SK-N-SH treated with all-trans-retinoic acid at 6 μM for 48 hours (cell line): ENCODE data around the gene MRPS18B.

Experiments used
- ATAC-seq: fragments of 200-7000 bp; cut with Tn5 transposase; 3 replicates; pipeline ENCODE4 v1.9.1; 2020; ENCODE audit warnings: mild to moderate bottlenecking, moderate library complexity
- BACH2 ChIP-seq: fragments of 250-450 bp; sonication (Bioruptor Pico); IDR thresholded peaks from 2 replicates; pipeline ENCODE4 v1.9.0; 2021; ENCODE audit warnings: mild to moderate bottlenecking, borderline replicate concordance
- CSDC2 ChIP-seq: fragments of 250-450 bp; sonication (Bioruptor Pico); IDR thresholded peaks from 2 replicates; pipeline ENCODE4 v1.5.0; 2020; ENCODE audit warnings: mild to moderate bottlenecking, moderate library complexity
- GLIS3 ChIP-seq: fragments of 250-450 bp; sonication (Bioruptor Pico); IDR thresholded peaks from 2 replicates; pipeline ENCODE4 v1.5.0; 2020; ENCODE audit warnings: mild to moderate bottlenecking, moderate library complexity
- ISL1 ChIP-seq: fragments of 250-450 bp; sonication (Bioruptor Pico); IDR thresholded peaks from 2 replicates; pipeline ENCODE4 v2.1.2; 2022; ENCODE audit warnings: mild to moderate bottlenecking, moderate library complexity
- OSR1 ChIP-seq: fragments of 250-450 bp; sonication (Bioruptor Pico); IDR thresholded peaks from 2 replicates; pipeline ENCODE4 v1.8.0; 2022; ENCODE audit warnings: moderate library complexity, mild to moderate bottlenecking, inconsistent platforms
- PPARA ChIP-seq: fragments of 250-450 bp; sonication (Bioruptor Pico); IDR thresholded peaks from 2 replicates; pipeline ENCODE4 v1.5.0; 2020; ENCODE audit warnings: mild to moderate bottlenecking, borderline replicate concordance
- RARB ChIP-seq: fragments of 250-450 bp; sonication (Bioruptor Pico); IDR thresholded peaks from 2 replicates; pipeline ENCODE4 v1.8.0; 2021; ENCODE audit warnings: mild to moderate bottlenecking, moderate library complexity
- SNAI2 ChIP-seq: fragments of 250-450 bp; sonication (Bioruptor Pico); IDR thresholded peaks from 2 replicates; pipeline ENCODE4 v1.5.0; 2020; ENCODE audit warnings: mild to moderate bottlenecking, moderate library complexity
- TOX ChIP-seq: fragments of 250-450 bp; sonication (Bioruptor Pico); IDR thresholded peaks from 2 replicates; pipeline ENCODE4 v1.8.0; 2021; ENCODE audit warnings: mild to moderate bottlenecking, moderate library complexity, borderline replicate concordance
- ZFP3 ChIP-seq: fragments of 250-450 bp; sonication (Bioruptor Pico); IDR thresholded peaks from 2 replicates; pipeline ENCODE4 v1.5.0; 2020; ENCODE audit warnings: mild to moderate bottlenecking, moderate library complexity
- ZFP30 ChIP-seq: fragments of 450-650 bp; formaldehyde crosslinking; IDR thresholded peaks from 2 replicates; pipeline ENCODE4 v1.5.0; 2022; ENCODE audit warnings: mild to moderate bottlenecking, moderate library complexity
- ZNF565 ChIP-seq: fragments of 450-650 bp; formaldehyde crosslinking; conservative IDR thresholded peaks from 2 replicates; pipeline ENCODE4 v1.5.0; 2020; ENCODE audit warnings: low read depth, mild to moderate bottlenecking, moderate library complexity
- ZNF70 ChIP-seq: fragments of 450-650 bp; formaldehyde crosslinking; IDR thresholded peaks from 2 replicates; pipeline ENCODE4 v1.5.0; 2020; ENCODE audit warnings: mild to moderate bottlenecking, moderate library complexity
- ZNF8 ChIP-seq: fragments of 450-650 bp; formaldehyde crosslinking; IDR thresholded peaks from 2 replicates; pipeline ENCODE4 v1.5.0; 2020; ENCODE audit warnings: mild to moderate bottlenecking, moderate library complexity
- TF ChIP-seq, protein P1 (sequence below): fragments of 250-450 bp; sonication (Bioruptor Pico); IDR thresholded peaks from 2 replicates; pipeline ENCODE4 v1.5.1; 2021; ENCODE audit warnings: mild to moderate bottlenecking, moderate library complexity
- TF ChIP-seq, protein P2 (sequence below): fragments of 250-450 bp; sonication (Bioruptor Pico); IDR thresholded peaks from 2 replicates; pipeline ENCODE4 v1.5.1; 2020; ENCODE audit warnings: low read depth, mild to moderate bottlenecking, moderate library complexity
- TF ChIP-seq, protein P3 (sequence below): fragments of 250-450 bp; sonication (Bioruptor Pico); IDR thresholded peaks from 2 replicates; pipeline ENCODE4 v1.8.0; 2021; ENCODE audit warnings: low read depth, mild to moderate bottlenecking, moderate library complexity, borderline replicate concordance
- TF ChIP-seq, protein P4 (sequence below): fragments of 250-450 bp; sonication (Bioruptor Pico); IDR thresholded peaks from 2 replicates; pipeline ENCODE4 v1.8.0; 2020; ENCODE audit warnings: mild to moderate bottlenecking, moderate library complexity, borderline replicate concordance
- TF ChIP-seq, protein P5 (sequence below): fragments of 250-450 bp; sonication (Bioruptor Pico); IDR thresholded peaks from 2 replicates; pipeline ENCODE4 v1.5.0; 2020; ENCODE audit warnings: mild to moderate bottlenecking, moderate library complexity

MRPS18B gene

DNA sequence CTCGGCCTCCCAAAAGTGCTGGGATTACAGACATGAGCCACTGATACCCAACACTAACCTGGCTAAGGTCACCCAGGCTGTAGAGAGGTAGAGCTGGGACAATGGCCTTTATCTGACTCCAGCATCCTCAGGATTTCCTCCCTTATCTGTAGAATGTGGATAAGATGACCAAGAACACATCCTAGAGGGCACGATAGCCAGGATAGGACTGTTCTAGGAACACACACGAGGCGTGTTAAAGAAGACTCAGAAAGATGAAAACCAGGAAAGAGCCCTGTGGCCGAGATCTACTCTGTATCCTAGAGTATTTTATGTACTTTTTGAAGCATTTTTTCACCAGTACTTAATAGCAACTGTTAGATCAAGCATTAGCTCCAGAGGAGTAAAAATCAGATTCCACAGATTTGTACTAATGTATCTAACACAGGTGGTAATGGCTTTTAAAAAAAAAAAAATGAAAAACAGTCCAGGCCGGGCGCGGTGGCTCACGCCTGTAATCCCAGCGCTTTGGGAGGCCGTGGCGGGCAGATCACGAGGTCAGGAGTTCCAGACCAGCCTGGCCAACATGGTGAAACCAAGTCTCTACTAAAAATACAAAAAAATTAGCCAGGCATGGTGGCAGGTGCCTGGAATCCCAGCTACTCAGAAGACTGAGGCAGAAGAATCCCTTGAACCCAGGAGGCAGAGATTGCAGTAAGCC lies 17.9 kb upstream of the MRPS18B start:
- no peak for ATAC-seq
- TF ChIP-seq BACH2 (CRISPR knock-in tag) (no peak), ISL1 (CRISPR knock-in tag) (no peak)
- TF ChIP-seq, protein P1, sequence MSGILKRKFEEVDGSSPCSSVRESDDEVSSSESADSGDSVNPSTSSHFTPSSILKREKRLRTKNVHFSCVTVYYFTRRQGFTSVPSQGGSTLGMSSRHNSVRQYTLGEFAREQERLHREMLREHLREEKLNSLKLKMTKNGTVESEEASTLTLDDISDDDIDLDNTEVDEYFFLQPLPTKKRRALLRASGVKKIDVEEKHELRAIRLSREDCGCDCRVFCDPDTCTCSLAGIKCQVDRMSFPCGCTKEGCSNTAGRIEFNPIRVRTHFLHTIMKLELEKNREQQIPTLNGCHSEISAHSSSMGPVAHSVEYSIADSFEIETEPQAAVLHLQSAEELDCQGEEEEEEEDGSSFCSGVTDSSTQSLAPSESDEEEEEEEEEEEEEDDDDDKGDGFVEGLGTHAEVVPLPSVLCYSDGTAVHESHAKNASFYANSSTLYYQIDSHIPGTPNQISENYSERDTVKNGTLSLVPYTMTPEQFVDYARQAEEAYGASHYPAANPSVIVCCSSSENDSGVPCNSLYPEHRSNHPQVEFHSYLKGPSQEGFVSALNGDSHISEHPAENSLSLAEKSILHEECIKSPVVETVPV (CRISPR knock-in tag): no peak
- TF ChIP-seq, protein P2, sequence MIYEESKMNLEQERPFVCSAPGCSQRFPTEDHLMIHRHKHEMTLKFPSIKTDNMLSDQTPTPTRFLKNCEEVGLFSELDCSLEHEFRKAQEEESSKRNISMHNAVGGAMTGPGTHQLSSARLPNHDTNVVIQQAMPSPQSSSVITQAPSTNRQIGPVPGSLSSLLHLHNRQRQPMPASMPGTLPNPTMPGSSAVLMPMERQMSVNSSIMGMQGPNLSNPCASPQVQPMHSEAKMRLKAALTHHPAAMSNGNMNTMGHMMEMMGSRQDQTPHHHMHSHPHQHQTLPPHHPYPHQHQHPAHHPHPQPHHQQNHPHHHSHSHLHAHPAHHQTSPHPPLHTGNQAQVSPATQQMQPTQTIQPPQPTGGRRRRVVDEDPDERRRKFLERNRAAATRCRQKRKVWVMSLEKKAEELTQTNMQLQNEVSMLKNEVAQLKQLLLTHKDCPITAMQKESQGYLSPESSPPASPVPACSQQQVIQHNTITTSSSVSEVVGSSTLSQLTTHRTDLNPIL (CRISPR knock-in tag): no peak

DNA sequence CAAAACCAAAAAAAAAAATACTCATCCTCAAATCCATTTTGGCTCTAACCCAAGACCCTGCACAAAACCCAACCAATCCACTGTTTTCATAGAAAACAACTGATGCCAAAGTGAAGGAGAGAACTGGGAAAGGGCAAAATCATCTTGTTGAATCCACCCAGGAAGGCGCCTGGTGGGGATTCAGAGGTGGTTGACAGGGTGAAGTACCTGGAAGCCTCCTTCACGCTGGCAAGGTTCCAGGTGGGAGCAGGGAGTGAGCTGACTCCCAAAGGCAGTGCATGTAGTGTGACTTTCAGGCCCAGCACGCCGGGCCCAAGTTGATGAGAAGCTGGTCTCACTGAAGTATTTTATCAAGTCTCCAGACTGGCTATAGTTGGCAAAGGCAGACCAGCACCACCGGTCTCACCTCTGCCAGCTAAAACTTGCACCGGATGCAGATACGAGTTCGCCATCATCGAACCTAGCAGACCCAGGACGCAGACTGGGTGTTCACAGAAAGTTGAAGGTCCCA lies 17.1 kb upstream of the MRPS18B start:
- TF ChIP-seq, protein P3, sequence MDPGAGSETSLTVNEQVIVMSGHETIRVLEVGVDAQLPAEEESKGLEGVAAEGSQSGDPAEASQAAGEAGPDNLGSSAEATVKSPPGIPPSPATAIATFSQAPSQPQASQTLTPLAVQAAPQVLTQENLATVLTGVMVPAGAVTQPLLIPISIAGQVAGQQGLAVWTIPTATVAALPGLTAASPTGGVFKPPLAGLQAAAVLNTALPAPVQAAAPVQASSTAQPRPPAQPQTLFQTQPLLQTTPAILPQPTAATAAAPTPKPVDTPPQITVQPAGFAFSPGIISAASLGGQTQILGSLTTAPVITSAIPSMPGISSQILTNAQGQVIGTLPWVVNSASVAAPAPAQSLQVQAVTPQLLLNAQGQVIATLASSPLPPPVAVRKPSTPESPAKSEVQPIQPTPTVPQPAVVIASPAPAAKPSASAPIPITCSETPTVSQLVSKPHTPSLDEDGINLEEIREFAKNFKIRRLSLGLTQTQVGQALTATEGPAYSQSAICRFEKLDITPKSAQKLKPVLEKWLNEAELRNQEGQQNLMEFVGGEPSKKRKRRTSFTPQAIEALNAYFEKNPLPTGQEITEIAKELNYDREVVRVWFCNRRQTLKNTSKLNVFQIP (CRISPR knock-in tag): no peak
- TF ChIP-seq, protein P2 (CRISPR knock-in tag): no peak
- no peak for TF ChIP-seq CSDC2
- no peak for TF ChIP-seq OSR1 (CRISPR knock-in tag)
- no peak for TF ChIP-seq ZFP30 (CRISPR knock-in tag)
- TF ChIP-seq PPARA (CRISPR knock-in tag): no peak
- TF ChIP-seq ZNF8: no peak
- ATAC-seq: no peak

- TF ChIP-seq BACH2 (CRISPR knock-in tag): no peak
- TF ChIP-seq PPARA (CRISPR knock-in tag): no peak
- TF ChIP-seq, protein P1 (CRISPR knock-in tag): no peak
- TF ChIP-seq ZNF70 (CRISPR knock-in tag): no peak
- no peak for TF ChIP-seq SNAI2 (CRISPR knock-in tag)
- TF ChIP-seq, protein P2 (CRISPR knock-in tag): no peak
- no peak for TF ChIP-seq OSR1 (CRISPR knock-in tag)
- no peak for TF ChIP-seq ISL1 (CRISPR knock-in tag)
- no peak for TF ChIP-seq ZNF565 (CRISPR knock-in tag)
- TF ChIP-seq, protein P4, sequence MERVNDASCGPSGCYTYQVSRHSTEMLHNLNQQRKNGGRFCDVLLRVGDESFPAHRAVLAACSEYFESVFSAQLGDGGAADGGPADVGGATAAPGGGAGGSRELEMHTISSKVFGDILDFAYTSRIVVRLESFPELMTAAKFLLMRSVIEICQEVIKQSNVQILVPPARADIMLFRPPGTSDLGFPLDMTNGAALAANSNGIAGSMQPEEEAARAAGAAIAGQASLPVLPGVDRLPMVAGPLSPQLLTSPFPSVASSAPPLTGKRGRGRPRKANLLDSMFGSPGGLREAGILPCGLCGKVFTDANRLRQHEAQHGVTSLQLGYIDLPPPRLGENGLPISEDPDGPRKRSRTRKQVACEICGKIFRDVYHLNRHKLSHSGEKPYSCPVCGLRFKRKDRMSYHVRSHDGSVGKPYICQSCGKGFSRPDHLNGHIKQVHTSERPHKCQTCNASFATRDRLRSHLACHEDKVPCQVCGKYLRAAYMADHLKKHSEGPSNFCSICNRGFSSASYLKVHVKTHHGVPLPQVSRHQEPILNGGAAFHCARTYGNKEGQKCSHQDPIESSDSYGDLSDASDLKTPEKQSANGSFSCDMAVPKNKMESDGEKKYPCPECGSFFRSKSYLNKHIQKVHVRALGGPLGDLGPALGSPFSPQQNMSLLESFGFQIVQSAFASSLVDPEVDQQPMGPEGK (CRISPR knock-in tag): no peak
- TF ChIP-seq, protein P3 (CRISPR knock-in tag): no peak
- no peak for TF ChIP-seq CSDC2
- no peak for TF ChIP-seq RARB
- no peak for TF ChIP-seq TOX (CRISPR knock-in tag)
- TF ChIP-seq, protein P5, sequence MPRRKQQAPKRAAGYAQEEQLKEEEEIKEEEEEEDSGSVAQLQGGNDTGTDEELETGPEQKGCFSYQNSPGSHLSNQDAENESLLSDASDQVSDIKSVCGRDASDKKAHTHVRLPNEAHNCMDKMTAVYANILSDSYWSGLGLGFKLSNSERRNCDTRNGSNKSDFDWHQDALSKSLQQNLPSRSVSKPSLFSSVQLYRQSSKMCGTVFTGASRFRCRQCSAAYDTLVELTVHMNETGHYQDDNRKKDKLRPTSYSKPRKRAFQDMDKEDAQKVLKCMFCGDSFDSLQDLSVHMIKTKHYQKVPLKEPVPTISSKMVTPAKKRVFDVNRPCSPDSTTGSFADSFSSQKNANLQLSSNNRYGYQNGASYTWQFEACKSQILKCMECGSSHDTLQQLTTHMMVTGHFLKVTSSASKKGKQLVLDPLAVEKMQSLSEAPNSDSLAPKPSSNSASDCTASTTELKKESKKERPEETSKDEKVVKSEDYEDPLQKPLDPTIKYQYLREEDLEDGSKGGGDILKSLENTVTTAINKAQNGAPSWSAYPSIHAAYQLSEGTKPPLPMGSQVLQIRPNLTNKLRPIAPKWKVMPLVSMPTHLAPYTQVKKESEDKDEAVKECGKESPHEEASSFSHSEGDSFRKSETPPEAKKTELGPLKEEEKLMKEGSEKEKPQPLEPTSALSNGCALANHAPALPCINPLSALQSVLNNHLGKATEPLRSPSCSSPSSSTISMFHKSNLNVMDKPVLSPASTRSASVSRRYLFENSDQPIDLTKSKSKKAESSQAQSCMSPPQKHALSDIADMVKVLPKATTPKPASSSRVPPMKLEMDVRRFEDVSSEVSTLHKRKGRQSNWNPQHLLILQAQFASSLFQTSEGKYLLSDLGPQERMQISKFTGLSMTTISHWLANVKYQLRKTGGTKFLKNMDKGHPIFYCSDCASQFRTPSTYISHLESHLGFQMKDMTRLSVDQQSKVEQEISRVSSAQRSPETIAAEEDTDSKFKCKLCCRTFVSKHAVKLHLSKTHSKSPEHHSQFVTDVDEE (CRISPR knock-in tag): no peak
- TF ChIP-seq GLIS3 (CRISPR knock-in tag): no peak
- no peak for TF ChIP-seq ZFP3
- TF ChIP-seq, all 23 proteins: peak for 0
- no peak for ATAC-seq
These were observed 16.2 kb upstream of the MRPS18B start for GRCh38 chr6:30601436-30601814.
